ENCODE data around the gene CLTCL1.
A peak's percentile ranks its signal among the peaks of the same experiment; 100 is the strongest.
"Not testable (repeated sequence)": the region's sequence is repeated elsewhere in the genome, so short reads cannot be mapped to it uniquely, and the experiment has no call there.

CLTCL1 gene

DNA sequence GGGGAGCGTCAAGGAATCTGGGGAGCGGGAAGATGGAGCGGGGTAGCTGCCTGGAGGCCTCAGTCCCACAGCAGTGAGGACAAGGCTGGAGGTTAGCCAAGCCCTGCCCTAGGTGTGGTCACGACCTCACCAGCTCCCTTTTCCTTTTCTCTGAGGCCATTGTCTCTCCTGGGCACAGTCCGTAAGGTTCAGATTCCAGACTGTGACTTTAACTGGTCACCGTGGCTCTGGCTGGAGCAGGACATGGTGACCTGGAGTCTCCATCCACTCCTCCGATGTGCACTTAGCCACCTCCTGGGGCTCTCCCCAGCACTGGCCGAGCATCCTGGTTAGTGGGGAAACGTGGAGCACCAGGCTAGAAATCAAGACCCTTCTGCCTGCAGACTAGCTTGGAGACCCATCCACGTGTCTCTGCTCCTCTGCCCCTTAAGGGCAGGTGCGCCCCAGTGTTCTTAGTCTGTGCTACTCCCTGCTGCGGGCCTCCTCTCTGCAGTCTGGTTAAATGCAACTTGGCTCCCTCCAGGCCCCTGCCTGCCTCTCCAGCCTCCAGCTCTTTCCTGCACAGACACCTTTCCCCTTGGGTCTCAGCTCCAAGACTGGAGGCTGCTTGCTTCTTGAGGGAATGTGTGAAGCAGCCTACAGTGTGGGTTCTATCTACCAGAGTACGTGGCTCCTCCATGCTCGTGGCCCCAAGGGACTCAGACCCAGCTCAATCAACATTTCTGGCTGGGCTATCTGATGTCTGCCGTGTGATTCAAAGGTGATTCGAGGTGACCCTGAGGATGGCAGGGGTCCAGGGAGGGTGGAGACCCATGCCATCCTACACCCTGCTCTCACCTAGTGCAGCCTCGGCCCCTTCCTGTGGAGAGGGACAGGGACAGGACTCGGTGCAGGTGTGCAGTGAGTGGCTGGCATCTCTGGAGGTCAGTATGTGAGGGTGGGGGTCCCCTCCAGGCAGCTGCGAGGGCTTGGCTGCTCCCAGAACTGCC lies 118.2 kb downstream of the CLTCL1 start:
- no peak for DNase-seq

DNA sequence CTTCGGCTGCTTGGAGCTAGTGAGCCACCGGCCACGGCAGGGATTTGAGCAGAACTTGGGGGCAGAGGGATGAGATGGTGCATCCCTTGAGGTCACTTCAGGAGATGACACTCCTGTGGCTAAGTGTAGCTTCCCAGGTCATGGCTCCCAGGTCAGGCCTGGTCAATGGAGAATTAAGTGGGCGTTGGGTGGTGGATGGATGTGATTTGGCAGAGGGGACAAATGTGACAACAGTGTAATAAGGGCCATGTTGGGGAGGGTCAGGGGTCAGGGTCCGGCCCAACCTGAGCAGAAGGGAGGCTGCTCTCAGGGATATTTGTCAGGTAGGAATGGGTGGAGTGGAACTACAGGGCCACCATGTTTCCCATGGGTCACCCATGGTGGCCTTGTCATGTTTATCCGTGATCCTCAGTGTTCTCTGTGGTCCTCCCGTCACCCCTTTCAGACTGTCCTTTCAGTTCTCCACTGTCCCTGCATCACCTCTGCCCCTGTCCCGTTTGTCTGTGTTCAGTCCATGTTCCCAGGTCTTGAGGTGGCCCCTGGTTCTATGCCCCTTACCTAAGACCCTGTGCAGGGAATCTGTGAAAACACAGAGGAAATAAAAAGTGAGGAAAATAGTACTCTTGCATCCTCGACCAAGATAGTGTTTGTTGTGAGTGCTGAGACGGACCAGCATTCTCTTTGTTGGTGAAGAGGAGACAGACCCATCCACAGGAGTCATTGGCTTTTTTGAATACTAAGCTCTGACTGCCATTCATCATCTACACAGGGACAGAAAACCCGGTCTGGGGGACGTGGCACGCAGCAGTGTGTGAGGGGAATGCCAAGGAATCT lies 119.1 kb downstream of the CLTCL1 start:
- DNase-seq = no peak

DNA sequence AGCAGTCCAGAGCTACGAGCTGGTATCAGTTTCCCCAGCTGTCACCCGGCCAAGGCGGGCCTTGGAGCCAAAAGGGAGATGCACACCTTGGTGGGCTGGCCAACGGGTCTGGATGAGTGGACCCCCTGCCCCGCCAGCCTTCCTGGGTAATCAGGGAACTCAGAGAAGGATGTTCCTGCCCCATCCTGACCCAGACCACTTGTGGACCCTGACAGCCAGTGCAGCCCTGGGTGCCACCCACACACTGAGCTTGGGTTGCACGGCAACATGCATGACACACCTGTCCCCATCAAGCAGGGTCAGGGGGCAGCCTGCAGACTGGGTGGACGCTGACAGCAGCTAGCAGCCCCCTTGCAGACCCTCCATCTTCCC lies 121.6 kb downstream of the CLTCL1 start:
- no peak for DNase-seq

DNA sequence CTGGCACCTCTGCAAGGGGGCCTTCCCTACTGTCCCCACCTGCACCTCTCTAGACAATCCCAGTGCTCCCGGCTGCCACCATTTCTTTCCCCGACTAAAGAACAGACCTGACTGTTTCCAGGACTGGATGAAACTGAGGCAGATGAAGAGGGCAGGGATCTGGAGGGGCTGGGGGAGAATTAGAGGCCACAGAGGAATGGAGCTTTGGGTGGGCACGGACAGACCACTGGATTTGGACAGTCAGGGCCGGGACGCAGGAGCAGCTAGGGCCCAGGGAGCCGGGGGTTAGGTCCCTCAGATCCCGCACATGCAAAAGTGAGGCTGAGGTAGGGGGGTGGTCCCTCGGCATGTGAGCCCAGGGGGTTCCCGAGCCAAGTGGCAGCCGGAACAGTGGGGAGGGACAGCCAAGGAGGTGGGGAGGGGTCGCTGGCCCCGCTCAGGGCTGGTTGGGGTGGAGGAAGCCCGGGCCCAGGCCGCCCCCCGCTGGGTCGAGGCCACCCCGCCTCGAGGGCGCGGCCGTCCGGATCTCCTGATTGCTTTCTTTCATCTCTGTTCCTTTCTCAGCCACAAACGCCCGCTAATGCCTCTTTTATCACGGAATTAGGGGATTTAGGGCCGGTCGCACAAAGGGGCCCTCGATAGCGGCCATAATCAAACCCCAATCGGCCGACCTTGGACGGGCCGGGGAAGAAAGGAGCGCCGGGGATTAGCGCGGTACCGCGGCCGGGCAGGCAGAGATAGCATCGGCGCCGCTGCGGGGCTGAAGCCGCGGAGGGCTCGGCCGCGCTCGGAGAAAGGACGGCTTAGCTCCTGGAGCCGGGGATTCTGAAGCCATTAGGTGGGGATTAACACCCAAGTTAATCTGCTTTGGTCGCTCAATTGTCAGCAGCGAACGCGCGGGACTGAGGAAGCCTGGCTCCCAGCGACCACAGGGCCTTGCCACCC lies 122.2 kb downstream of the CLTCL1 start:
- DNase-seq = no peak

DNA sequence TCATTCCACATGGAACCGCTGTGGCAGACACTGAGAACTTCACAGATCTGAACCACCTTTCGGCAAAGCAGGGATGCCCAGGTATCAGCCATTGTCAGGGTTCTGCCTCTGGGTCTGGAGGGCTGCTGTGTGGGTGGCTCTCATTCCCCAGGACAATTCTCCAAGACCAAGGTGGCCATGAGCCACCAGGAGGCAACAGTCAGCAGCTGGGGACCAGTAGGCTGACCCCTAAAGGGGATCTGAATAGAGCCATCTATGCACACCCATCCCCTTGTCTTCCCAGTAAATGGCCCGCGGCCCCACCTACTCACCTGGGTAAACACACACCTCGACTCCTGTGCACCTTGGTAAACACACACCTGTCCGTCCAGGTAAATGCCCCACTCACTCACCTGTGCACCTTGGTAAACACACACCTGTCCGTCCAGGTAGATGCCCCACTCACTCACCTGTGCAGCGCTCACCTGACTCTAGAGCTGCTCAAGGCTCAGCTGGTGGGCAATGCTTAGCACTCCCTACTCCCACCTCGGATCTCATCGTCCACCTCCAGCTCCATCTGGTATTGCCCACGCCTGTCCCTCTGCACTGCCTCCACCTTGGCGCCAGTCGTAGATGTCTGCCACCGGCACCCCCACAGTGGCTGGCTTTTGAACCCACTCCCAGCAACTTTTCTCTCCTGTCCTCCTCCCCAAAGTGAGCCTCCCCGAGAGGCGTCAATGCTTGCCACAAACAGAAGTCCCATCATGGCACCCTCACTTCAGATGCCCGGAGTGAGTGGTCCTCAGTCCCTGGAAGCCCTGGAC lies 123.2 kb downstream of the CLTCL1 start:
- no peak for DNase-seq

DNA sequence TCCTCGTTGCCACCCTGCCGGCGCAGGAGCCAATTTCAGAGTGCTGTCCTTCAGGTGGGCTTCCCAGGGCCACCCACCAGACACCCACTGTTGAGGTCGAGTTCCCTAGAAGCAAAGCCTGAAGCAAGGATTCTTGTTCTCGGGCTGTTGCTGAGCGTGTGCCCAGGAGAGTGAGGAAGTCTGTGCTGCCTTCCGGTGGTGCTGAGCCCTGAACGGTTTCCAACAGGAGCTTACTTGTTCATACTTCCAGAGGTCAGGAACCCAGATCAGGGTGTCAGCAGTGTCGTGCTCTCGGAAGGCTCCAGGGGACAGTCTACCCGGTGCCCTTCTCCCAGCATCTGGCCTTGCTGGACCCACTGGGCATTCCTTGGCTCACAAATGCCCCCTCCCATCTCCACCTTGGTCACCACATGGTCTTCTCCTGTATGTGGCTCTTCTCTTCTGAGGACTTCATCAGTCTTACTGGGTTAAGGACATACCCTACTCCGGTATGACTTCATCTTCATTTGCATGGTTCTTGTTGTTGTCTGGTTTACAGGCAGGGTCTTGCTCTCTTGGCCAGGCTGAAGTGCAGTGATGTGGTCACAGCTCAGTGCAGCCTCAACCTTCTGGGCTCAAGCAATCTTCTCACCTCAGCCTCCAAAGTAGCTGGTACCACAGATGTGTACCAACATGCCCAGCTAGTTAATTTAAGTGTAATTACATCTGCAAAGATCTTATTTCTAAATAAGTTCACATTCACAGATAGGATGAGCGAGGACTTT lies 124.2 kb downstream of the CLTCL1 start:
- no peak for DNase-seq

DNA sequence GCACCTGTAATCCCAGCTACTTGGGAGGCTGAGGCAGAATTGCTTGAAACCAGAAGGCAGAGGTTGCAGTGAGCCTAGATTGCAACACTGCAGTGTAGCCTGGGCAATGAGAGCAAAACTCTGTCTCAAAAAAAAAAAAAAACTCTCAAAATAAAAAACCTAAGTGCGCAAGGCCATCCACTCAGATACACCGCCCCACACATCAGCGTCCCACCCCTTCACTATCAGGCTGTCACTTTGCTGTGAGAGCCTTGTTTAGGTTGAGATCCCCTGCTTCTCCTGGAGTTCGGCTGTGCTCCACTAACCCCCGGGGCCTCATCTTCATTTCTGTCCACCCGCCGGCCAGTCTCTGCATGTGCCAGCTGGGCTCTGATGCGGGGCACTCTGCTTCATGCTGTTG lies 125.1 kb downstream of the CLTCL1 start:
- DNase-seq = no peak

DNA sequence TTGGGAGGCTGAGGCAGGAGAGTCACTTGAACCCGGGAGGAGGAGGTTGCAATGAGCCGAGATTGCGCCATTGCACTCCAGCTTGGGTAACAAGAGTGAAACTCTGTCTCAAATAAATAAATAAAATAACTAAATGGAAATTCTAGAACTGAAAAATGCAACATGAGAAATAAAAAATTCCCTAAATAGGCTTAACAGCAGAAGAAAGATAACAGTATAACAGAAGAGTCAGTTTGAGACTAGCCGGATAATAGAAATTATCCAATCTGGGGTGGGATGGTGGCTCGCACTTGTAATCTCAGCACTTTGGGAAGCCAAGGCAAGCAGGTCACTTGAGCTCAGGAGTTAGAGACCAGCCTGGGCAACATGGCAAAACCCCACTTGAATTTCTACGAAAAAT lies 127.1 kb downstream of the CLTCL1 start:
- DNase-seq = no peak

DNA sequence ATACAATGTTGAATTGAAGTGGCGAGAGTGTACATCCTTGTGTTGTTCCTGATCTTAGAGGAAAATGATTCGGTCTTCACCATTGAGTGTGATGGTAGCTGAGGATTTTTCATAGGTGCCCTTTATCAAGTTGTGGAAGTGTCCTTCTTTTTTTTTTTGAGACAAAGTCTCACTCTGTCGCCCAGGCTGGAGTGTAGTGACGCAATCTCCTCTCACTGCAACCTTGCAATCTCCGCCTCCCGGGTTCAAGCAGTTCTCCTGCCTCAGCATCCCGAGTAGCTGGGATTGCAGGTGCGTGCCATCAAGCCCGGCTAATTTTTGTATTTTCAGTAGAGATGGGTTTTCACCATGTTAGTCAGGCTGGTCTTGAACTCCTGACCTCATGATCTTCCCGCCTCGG lies 132.9 kb downstream of the CLTCL1 start:
- DNase-seq = not testable (repeated sequence)

DNA sequence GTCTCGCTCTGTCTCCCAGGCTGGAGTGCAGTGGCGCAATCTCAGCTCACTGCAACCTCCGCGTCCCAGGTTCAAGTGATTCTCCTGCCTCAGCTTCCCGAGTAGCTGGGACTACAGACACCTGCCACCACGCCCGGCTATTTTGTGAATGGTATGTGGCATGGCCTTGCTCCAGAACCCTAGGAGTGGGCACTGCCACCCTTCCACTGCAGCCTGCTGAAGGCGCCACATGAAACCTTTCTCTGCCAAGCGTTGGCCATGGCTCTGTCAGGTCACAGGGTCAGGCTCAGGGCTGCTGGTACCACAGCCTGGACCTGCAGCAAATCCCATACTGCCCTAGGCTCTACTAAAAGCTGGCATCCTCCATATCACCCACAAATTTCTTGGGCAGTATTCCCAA lies 135.4 kb downstream of the CLTCL1 start:
- DNase-seq = not testable (repeated sequence)

DNA sequence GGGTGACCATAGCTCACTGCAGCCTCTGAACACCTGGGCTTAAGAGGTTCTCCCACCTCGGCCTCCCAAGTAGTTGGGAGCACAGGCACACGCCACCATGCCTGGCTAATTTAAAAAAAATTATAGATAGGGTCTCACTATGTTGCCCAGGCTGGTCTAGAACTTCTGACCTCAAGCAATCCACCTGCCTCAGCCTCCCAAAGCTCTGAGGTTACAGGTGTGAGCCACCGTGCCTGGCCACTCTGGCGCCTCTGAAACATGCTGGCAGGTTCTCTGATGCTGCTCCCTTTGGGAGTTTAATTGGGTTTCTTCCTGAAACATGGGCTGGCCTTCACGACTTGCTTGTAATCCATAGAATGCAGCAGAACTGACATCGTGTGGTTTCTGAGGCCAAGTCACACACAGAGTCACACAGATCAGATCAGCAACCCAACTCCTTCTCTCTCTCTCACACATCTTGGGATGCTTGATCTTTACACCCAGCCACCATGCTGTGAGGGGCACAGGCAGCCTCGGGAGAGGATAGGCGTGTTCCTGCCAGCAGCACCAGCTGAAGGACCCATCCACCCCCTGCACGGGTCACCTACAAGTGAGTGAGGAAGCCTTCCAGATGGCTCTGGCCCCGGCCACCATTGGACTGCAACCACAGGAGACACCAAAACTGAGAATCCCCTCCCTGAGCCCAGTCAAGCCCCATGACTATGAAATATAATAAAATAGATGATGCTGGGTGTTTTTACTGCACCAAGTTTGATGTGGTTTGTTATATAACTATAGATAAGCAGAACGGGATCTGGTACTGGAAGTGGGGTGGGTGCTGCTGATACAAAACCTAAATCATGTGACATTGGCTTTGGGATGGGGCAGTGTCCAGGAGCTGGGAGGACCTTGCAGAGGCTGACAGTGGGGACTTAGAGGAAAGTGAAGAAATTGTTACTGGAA lies 138.3 kb downstream of the CLTCL1 start:
- no peak for DNase-seq

DNA sequence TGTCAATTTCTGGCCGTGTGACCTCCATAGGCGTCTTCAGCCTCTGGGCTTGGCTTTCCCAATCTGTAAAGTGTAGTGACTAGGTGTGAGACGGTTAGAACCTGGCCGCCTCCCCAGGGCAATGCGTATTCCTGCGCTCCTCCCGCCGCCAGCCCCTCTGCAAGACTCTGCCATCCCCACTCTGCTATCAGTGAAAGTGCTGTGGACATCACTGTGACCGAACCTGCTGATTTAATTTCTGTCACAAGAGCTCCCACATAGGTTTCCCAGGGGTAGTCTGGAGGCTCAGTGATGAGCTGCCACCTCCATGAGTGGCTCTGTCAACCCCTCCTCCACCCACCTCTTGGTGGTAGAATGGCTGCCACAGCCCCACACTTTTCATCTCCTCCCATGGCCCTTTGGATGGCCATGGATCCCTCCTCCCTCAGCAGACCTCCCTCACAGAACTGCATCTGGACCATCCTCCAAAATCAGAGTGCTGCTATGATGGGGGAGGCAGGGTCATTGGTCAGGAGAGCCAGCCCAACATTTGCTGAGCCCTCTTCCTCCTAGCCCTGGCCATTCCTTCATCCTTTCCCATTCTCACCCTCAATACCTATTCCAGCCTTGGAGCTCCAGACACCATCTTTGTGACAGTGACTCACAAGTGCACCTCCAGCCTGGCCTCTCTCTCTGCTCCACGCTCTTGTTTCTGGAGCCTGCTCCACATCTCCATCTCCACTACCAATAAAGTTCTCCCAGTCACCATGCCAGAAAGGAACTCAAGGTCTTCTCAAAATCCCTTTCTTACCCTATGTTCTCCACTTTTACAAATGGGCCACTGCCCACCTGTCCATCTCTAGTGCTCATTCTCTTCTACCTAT lies 140.0 kb downstream of the CLTCL1 start:
- no peak for DNase-seq

DNA sequence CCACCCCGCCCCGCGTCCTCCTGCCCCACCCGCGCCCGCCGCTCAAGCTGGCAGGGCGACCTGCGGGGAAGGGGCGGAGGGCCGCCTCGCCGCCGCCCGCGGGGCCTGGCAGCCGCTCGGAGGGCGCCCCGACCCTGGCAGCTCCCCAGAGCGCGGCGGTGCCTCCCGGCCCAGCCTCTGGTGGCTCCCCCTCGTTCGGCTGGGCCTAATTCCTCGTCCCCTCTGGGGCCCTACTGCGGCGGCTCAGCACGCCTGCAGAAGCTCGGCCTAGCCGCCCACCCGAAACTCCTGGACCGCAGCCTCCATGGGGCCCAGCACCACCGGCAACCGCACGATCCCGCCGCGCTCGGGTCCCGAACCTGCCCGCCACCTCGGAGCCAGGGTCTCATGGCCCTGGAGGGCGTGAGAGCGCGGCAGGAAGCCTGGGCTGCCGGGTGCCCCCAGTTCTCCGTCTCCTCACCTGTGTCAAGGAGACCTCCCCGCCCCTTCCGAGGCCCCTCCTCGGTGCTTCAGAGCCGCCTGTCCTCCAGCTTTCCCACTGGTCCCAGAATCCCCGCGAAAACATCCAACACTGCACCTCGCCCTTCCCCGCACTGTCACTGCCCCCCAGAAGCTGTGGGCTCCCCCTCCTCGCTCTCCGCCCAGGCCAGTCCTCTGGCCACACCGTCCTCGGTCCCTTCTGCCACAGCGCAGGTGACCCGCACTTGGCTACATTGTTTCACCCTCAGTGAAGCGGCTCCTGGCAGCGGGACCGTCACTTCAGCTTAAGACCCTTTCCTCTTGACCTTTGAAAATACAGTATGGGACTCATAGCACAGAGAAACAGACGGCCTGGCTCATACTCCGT lies 140.8 kb downstream of the CLTCL1 start:
- no peak for DNase-seq

DNA sequence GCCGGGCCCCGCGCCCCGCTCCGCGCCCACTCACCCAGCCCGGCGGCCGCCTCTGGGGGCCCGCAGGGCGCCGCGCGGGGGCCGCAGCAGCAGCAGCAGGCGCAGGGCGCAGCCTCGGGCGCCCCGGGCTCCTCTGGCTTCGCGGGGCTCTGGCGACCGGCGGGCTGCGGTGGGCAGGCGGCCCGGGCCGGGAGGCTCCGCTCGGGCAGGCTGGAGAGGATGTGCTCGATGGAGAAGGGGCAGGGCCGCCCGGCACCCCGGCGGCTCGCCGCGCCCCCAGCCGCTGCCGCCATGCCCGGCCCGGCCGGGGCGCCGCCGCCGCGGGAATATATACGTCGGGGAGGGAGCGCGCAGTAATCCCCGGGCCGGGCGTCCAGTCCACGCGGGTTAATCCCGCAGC lies 141.5 kb downstream of the CLTCL1 start, which contains the start of gene GSC2:
Gene GSC2 (minus strand): TSS at position 302 of the 400 bp plus-strand sequence. CDS start 9 bp downstream, at position 293.
- DNase-seq = no peak

DNA sequence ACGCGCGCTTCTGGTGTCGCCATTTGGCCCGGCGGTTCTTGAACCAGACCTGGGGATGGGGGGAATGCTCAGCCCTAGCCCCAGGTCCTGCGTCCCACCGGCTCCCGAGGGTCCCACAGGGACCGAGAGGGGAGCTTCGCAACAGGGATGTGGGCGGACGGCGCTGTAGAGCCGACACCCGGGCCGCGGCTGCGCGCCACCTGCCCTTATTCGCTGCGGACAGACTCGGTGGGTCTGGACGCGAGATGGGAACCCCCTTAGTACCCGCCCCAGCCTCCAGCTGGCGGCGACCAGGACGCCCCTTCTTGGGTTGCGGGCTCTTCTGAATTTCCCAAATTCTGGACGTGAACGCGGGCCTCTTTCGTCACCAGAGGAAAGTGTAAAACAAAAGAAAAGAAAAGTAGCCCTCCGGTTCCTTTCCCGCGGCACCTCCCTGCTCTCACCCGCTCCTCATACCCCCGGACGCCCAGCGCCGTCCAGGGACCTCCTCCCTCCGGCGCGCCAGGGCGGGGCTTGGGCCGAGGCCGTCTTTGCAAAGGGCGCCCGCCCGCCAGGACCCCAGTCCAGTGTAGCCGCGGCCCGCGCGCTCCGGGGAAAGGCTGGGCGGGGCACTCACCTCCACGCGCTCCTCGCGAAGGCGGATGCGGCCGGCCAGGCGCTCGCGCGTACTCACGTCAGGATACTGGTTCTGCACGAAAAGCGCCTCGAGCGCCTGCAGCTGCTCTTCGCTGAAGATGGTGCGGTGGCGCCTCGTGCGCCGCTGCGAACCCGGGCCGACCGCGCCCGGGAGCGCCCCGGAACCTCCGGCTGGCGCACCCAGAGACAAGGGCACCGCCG lies 142.3 kb downstream of the CLTCL1 start:
- peak; percentile 3 for DNase-seq

DNA sequence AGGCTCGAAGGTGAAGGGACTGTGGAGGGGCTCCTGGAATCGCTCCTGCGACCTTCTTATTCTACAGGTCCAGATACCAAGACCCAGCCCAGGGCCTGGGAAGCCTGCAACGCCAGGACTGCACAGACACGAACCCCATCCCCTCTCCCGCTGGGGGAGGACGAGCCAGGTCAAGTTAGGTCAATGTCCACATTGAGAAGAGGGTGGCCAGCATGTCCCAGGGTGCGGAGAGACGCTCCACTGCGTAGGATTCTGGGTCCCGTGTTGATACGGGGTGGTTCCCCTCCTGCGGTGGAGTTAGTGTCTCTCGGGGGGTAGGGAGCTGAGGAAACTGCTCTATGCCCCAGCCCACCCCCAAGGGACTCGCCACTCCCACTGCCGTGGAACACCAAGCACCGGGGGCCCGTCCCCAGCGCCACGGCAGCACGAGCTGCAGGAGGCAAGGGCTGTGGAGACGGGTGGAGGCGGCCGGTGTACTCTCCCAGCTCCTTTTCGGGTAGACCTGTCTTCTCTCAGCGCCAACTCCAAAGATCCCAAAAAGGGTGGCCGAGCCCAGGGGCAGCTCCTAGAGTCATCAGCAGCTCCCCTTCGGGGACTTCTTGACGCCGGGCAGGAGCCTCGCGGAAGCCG lies 143.0 kb downstream of the CLTCL1 start:
- DNase-seq = no peak
